GM19328 (cell line): ENCODE data around the gene PRCC.

Experiments used
- ATAC-seq: cut with Tn5 transposase; IDR thresholded peaks from one replicate; pipeline ENCODE4 v1.9.1; 2021; ENCODE audit warnings: mild to moderate bottlenecking, moderate library complexity; ENCODE audit not compliant: unreplicated experiment

Gene PRCC

GRCh38 chr1:156794506-156795373, 27.4 kb downstream of the PRCC start:
- ATAC-seq: no peak

- no peak for ATAC-seq
Observed at GRCh38 chr1:156795374-156795733, 28.0 kb downstream of the PRCC start.

GRCh38 chr1:156795787-156796186, 28.5 kb downstream of the PRCC start:
- ATAC-seq: no peak

GRCh38 chr1:156796340-156797097, 29.2 kb downstream of the PRCC start:
- ATAC-seq: no peak

- no peak for ATAC-seq
Observed at GRCh38 chr1:156797212-156797871, 30.0 kb downstream of the PRCC start.

GRCh38 chr1:156801409-156802121, 34.2 kb downstream of the PRCC start:
- ATAC-seq: no peak

- ATAC-seq: no peak
Observed at GRCh38 chr1:156802421-156802935, 35.1 kb downstream of the PRCC start.

- ATAC-seq: no peak
Observed at GRCh38 chr1:156803086-156803851, 35.9 kb downstream of the PRCC start.

- ATAC-seq: no peak
Observed at GRCh38 chr1:156804026-156804425, 36.7 kb downstream of the PRCC start.

- ATAC-seq: no peak
Observed at GRCh38 chr1:156804572-156805243, 37.4 kb downstream of the PRCC start.

- ATAC-seq: no peak
Observed at GRCh38 chr1:156805766-156806511, 38.6 kb downstream of the PRCC start.

GRCh38 chr1:156806512-156807440, 39.4 kb downstream of the PRCC start:
- no peak for ATAC-seq

GRCh38 chr1:156807627-156808026, 40.3 kb downstream of the PRCC start:
- ATAC-seq: no peak

- no peak for ATAC-seq
Observed at GRCh38 chr1:156808186-156809030, 41.1 kb downstream of the PRCC start.

- no peak for ATAC-seq
Observed at GRCh38 chr1:156809281-156809680, 41.9 kb downstream of the PRCC start.

- ATAC-seq: no peak
Observed at GRCh38 chr1:156809711-156810366, 42.5 kb downstream of the PRCC start.
